Suprapubic skin (tissue), 4 donors: ENCODE measurements around the gene NMD3.

Source experiments
- CTCF ChIP-seq, 2 donors: fragments of 200-600 bp in 1 of 2; fragments of 450-650 bp in 1 of 2; sonication (generic) in 1 of 2; IDR thresholded peaks; one replicate each; pipeline ENCODE4 v1.5.1; 2016 to 2019; ENCODE audit warnings: antibody characterized with exemption in 2 of 2, mild to moderate bottlenecking in 1 of 2, moderate library complexity in 1 of 2
- EP300 ChIP-seq: sonication (generic); formaldehyde crosslinking; IDR thresholded peaks from one replicate; pipeline ENCODE4 v1.6.1; 2017; ENCODE audit warnings: antibody characterized with exemption
- POLR2A ChIP-seq, 2 donors: fragments of 450-650 bp; IDR thresholded peaks; one replicate each; pipeline ENCODE4 v1.6.1; 2017; ENCODE audit warnings: antibody characterized with exemption in 2 of 2, mild to moderate bottlenecking in 2 of 2, moderate library complexity in 2 of 2
- POLR2AphosphoS5 ChIP-seq, 3 donors: sonication (generic); formaldehyde crosslinking; IDR thresholded peaks; one replicate each; pipeline ENCODE4 v1.6.1; 2017; ENCODE audit warnings: antibody characterized with exemption in 3 of 3

GRCh38 chr3:161221806-161222600 lies 892 bp downstream of the NMD3 start:
- no peak for TF ChIP-seq CTCF (IDR thresholded peaks at IDR 0.05)
- TF ChIP-seq POLR2A (IDR thresholded peaks at IDR 0.05), result no peak
- no peak for TF ChIP-seq EP300
- TF ChIP-seq POLR2AphosphoS5 (IDR thresholded peaks at IDR 0.05), result no peak
